Endothelial cell of umbilical vein (primary cell): ENCODE measurements around the gene PLD4.

Experiments used
- POLR2AphosphoS5 ChIP-seq: IDR thresholded peaks from 2 replicates; pipeline ENCODE4 v1.6.1; 2012; ENCODE audit warnings: low read depth, mild to moderate bottlenecking, control low read depth, low read length, moderate library complexity; ENCODE audit not compliant: insufficient read depth
- TF ChIP-seq, protein P1 (sequence below), 2 donors: IDR thresholded peaks; 1 replicate in 1 of 2; 2 replicates in 1 of 2; pipeline ENCODE4 v1.5.1; 2011; ENCODE audit warnings: low read length in 2 of 2, mild to moderate bottlenecking in 2 of 2, moderate library complexity in 2 of 2, control low read depth in 1 of 2, inconsistent platforms in 1 of 2, low read depth in 1 of 2; ENCODE audit not compliant: insufficient read depth in 1 of 2; ENCODE audit errors: extremely low read depth in 1 of 2

DNA sequence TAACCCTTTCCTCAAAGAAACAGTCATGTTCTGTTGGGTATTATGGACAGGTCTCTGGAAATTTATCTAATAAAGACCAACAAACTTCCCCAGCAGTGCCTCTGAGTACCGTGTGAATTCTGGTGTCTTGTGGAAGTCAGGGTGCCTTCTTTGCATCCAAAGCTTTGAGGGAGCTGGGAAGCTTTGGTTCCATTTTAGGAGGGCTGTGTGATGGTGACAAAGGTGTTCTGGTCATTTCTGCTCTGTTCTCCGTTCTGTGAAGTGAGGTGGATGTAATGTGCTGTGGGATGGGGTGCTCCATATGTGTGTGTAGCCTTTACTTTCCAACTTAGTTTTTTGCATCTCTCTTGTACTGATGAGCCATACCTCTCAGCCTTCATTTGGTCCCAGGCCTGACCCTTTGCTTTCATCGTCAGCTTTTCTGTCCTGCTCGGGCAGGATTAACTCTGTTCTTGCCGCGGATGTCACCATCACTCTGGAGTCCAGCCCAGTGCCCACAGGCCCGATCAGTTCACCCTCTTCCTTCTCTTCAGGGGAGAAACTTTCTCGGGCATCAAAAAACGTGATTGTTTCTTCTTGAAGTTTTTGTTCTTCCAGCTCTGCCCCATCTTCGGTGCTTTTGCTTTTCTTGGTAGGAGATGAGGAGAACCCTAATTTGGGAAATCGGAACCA, 13.2 kb downstream of the PLD4 start:
- TF ChIP-seq, protein P1, sequence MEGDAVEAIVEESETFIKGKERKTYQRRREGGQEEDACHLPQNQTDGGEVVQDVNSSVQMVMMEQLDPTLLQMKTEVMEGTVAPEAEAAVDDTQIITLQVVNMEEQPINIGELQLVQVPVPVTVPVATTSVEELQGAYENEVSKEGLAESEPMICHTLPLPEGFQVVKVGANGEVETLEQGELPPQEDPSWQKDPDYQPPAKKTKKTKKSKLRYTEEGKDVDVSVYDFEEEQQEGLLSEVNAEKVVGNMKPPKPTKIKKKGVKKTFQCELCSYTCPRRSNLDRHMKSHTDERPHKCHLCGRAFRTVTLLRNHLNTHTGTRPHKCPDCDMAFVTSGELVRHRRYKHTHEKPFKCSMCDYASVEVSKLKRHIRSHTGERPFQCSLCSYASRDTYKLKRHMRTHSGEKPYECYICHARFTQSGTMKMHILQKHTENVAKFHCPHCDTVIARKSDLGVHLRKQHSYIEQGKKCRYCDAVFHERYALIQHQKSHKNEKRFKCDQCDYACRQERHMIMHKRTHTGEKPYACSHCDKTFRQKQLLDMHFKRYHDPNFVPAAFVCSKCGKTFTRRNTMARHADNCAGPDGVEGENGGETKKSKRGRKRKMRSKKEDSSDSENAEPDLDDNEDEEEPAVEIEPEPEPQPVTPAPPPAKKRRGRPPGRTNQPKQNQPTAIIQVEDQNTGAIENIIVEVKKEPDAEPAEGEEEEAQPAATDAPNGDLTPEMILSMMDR (IDR thresholded peaks at IDR 0.05; ENCODE audit: extremely low read depth in 1 of 2, insufficient read depth in 1 of 2, low read depth in 1 of 2, low read length in 2 of 2): no peak
- TF ChIP-seq POLR2AphosphoS5: no peak
